Endometrium (tissue), 2 donors: ENCODE measurements around the gene SET.

ENCODE experiments used
- FAIRE-seq: peaks from 2 replicates; lab custom pipeline; 2012; peaks lifted over from hg19 to GRCh38; lab: Jason Lieb, UNC
- donor health status: control.
- donor health status: control.

SET gene

GRCh38 chr9:128713411-128713780, 24.4 kb downstream of the SET start:
- FAIRE-seq, result no peak

- no peak for FAIRE-seq
Measured at GRCh38 chr9:128713941-128714573, 25.0 kb downstream of the SET start.

DNA sequence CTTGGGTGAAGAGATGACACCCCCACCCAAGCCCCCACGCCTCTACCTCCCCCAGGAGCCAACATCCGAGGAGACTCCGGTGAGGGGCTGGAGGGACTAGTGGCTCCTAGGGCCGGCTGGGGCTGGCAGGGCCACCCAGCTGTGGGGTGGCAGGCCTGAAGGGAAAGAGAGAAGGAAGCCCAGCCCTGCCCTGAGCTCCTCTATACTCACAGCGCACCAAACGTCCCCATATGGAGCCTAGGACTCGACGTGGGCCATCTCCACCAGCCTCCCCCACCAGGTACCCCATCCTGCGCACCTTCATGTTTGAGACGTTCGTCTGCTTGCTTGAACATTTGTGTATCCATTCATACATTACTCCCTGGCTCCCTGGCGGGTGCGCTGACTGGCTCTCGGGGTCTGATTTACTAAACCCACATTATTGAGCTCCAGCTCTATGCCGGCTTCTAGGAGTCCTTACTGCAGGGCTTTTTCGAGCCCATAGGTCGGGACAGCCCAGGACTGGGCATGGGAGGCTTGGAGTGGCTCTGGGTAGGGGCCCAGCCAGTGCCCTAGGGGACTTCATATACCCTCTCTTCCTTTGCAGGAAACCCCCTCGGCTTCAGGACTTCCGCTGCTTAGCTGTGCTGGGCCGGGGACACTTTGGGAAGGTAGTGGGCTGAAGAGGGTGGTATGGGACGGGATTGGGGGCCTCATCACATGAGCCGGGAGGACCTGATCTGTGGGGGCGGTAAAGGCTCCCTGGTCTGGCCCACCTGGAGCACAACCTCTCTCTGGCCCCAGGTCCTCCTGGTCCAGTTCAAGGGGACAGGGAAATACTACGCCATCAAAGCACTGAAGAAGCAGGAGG, 25.8 kb downstream of the SET start:
- no peak for FAIRE-seq

DNA sequence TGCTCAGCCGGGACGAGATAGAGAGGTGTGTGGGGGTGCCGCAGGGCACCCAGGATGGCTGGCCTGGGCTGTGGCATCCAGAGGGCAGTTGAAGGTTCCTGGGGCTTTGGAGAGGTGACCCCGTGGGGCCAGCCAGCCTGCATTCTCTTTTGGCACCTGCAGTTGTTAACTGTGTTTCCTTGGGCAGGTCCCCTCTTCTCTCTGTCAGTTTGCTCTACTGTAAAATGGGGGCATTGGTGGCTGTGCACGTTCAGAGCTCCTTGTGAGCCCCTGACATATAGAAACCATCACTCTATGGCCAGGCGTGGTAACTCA, 26.4 kb downstream of the SET start:
- no peak for FAIRE-seq

- no peak for FAIRE-seq
Measured at GRCh38 chr9:128716581-128717254, 27.7 kb downstream of the SET start.

GRCh38 chr9:128718047-128718446, 29.0 kb downstream of the SET start:
- FAIRE-seq, result no peak

DNA sequence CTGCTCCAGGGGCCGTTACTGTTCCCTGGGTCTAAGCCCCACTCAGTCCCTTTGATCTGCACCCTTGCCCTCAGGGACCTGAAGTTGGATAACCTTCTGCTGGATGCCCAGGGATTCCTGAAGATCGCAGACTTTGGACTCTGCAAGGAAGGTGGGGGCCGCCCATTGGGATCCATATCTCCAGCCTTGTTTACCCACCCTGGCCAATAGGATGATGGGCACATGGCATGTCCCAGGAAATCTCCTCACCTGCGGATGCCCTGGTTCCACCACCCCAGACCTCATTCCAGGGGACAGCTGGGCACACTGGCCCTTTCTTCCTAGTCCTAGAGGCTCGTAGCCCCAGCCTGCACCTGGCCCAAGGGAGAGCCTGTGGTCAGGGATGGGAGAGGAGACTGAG, 29.5 kb downstream of the SET start:
- no peak for FAIRE-seq

GRCh38 chr9:128719919-128720605, 31.0 kb downstream of the SET start:
- no peak for FAIRE-seq

DNA sequence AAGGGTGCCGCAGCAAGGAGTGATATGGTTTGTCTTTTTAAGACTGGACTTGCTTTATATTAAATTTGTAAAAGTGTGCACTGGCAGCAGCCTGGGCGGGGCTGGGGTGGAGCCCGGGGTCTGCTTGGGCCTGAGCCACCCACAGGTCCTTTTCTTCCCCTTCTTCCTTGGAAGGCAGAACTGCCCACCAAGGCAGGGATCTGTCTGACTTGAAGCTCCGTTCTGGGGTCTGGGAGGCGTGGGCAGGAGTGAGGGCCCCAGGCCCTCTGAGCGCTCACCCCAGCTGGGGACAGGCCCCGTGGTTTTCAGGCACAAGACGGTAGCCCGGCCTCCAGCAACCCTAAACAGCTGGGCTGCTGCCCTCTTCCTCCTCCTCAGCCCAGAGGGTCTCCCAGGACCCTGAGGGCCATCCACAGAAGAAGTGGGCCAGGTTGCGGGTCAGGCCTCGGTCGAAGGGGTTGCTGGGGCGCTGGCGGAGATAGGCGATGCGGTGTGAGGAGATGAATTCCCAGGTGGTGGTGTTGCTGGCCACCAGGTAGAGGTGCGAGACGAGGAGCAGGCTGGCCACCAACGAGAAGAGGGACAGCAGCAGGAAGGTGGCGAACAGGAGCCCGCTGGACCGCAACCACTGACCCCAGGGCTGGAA, 31.9 kb downstream of the SET start:
- no peak for FAIRE-seq

DNA sequence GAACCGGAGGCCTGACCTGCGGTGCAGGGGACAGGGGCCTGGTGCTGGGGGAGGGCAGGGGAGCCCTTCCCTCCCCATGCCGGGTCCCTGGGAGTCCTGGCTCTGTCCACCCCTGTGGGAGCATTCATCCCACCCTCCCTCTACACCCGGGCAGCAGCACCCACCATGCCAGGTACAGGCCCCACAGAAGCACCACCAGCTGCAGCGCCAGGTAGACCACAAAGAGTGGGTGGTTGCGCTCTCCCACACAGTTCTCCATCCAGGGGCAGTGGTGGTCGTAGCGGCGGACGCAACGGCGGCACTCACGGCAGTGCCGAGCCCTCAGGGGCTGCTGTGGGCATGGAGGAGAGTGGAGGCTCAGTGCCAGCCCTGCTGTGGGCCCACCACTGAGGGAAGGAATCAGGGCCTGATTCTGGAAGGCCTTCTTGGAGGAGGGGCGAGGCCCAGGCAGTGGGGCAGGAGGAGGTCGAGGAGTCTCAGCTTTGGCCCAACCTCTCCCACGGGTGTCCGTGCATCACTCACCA, 32.5 kb downstream of the SET start:
- no peak for FAIRE-seq

DNA sequence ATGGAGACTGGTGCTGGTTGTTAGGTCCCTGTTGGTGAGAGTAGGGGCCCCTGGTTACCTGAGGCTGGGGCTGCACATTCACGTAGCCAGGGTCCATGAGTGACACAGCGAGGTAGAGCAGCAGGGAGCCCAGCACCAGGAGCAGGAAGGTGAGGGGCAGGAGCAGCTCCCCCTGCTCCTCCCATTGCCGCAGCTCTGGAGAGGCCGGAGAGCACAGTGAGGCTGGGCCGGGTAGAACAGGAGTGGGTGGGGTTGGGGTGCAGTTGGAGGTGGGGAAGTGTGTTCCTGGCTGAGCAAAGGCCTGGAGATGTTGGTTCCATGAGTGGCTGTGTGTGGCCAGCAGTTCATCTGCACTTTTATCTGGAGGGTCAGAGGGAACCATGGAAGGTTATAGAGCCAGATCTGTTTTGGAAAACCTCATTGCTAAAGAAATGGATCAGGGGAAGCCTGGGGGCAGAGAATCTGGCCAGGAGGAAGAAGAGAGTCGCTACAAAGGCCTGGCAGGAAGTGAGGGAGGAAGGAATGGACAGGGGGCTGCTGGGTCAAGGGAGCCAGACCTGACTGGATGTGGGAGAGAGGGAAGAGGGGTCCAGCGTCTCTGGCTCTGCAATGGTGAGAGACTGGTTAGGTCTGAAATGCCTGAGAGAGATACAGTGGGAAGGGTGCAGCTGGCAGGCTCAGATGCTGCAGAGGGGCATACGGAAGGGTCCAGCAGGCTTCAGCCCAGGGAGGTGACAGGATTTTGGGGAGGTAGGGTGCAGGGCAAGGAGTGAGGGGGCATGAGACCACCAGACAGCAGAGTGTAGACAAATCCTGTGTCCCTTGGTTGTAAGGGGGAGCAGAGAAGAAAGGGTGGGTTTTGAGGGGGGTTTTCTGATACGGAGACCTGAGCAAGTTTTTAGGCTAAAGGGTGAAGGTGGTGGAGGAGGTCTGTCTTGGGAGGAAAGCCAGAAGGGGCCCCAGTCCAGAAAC, 33.6 kb downstream of the SET start:
- no peak for FAIRE-seq

GRCh38 chr9:128723352-128723865, 34.4 kb downstream of the SET start:
- no peak for FAIRE-seq

DNA sequence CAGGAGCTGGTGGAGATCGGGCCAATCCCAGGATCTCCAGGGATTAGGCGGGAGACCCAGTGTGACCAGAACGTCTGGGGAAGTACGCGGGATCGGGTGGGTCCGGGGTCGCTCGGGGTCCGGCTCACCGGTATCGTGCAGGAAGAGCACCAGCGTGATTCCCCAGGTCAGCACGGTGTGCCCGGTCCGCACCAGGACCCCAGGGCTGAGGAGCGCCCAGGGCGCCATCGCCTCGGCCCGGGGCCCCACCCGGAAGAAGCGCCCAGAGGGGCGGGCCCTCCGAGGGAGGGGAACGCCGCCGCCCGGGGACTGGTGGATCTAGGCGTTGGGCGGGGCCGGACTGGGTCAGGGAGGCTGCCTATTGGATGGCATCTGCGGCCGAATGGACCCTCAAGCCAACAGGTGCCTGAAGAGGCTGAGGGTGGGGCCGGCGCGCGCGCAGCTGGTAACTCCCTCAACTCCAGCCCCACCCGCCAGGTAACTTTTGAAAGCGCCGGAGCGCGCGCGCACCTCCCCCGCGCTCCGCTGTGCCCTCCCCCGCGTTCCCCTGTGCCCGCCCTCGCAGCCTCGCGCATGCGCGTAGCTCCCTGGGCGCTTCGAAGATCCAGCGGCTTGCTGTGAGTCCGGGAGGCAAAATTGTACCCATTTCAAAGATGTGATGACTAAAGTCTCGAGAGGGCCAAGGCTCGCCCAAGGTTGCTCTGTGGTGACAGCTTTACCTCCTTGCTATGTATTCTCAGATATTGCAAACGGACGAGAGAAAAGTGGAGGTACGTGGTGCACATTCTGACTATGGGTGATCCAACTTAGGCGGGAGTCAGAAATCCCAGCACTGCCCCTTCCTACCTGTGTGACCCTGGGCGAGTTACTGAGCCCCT, 35.1 kb downstream of the SET start, which contains the start of gene ZDHHC12:
Gene ZDHHC12, minus strand, starts transcription at position 262 of the 878 bp plus-strand sequence. Its CDS starts 34 bp downstream, at position 228.
- FAIRE-seq, result no peak

DNA sequence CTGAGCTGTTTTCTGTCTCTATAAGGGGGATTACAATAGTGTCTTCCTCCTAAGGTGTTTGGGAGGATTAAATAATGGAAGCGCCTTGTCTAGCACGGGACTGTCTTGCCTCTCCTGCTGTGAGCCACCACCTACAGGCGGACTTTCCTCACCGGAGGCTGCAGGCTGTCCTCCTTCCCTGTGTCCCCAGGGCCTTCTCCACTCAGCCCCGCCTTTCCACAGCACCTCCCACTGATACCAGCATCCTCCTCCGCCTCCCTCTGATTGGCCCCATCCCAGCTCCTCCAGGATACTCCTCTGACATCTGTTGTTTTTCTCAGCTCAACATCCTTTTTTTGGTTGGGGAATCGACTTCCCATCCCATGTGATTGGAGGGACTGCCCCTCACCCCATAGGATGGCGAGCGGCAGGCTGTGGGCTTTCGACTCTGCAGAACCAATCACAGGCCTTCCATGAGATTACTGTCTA, 35.8 kb downstream of the SET start:
- FAIRE-seq, result peak; percentile 79

- no peak for FAIRE-seq
Measured at GRCh38 chr9:128727640-128728248, 38.7 kb downstream of the SET start.

DNA sequence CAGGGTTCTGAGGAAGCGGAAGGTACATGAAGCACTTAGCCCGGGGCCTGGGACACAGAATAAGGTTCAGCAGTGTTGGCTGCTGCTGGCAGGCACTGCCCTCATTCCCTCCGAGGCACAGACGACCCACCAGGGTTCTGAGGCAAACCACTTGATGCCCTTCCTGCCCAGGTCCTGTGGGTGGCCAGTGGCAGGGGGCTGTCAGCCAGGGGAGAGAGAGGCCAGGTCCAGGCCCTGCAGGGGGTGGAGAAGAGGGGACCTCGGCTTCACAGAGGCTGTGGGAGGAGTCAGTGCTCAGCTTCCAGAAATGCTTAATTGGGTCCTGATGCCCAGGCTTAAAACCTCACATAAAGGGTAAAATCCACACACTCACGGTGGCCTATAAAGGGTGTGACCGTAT, 39.3 kb downstream of the SET start:
- FAIRE-seq, result no peak

- no peak for FAIRE-seq
Measured at GRCh38 chr9:128729302-128729701, 40.3 kb downstream of the SET start.

DNA sequence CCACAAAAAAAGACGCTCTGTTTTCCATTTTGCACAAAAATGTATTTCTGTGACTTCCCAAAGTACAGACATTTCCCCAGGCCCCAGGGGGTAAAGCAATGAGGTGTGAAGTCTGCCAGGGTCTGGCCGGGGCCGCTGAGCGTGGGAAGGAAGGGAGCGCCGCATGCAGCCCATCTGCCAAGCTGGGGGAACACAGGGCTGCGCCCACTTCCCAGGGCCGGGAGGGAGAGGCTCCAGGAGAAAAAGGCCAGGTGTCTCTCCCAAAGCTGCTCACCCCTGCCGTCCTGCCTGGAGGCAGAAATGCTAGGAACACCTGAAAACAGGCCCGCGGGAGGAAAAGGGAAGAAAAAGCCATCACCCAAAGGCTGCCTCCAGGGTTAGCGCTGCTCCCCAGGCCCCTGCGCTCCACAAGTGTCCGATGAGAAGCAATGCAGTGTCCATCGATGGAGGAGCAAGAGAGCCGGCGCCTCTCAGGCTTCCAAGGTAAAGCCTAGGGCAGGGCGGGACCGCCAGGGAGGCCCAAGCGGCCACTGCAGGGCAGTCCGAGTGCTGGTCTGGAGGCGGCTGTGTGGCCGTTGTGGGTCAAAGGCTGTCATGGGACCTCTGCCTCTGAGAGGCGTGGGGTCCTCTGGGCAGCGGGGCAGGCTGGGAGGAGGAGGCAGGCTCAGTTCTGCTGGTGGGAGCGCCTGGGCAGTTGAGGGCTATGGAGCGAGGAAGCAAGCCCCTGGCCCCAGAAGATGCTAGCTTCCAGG, 40.9 kb downstream of the SET start:
- no peak for FAIRE-seq
